Neural crest cell (in vitro differentiated cells): Measurements from ENCODE around the gene PCSK4. TPM values are rescaled to one million over a fixed set of nuclear protein-coding genes. Genes with fewer than 3 reads are reported as not detected.
"Not testable (repeated sequence)": the region's sequence is repeated elsewhere in the genome, so short reads cannot be mapped to it uniquely, and the experiment has no call there.

Source experiments
- DNase-seq: peaks from one replicate; pipeline ENCODE4 v3.0.0; 2021; ENCODE audit warnings: low read depth, mixed read lengths, low spot score
- H3K27ac Mint-ChIP-seq: one replicate; pipeline ENCODE4 v1.8.0; 2021; ENCODE audit warnings: mild to moderate bottlenecking, mixed read lengths; ENCODE audit not compliant: unreplicated experiment
- H3K27me3 Mint-ChIP-seq: 2 replicates; pipeline ENCODE4 v1.8.0; 2021; ENCODE audit warnings: low read depth, mild to moderate bottlenecking, mixed read lengths
- H3K36me3 Mint-ChIP-seq: 2 replicates; pipeline ENCODE4 v1.8.0; 2021; ENCODE audit warnings: low read depth, mild to moderate bottlenecking, mixed read lengths
- H3K4me1 Mint-ChIP-seq: 2 replicates; pipeline ENCODE4 v1.8.0; 2021; ENCODE audit warnings: mixed read lengths
- H3K4me3 Mint-ChIP-seq: one replicate; pipeline ENCODE4 v1.8.0; 2021; ENCODE audit warnings: mild to moderate bottlenecking, mixed read lengths
- H3K9me3 Mint-ChIP-seq: 2 replicates; pipeline ENCODE4 v1.8.0; 2021; ENCODE audit warnings: mixed read lengths
- total RNA-seq: library from RNA; stranded (reverse); gene quantifications from 2 replicates; pipeline ENCODE4 v1.2.1, GENCODE V29; 2021
- TF ChIP-seq, protein P1 (sequence below): fragments of 200-600 bp; sonication (generic); conservative IDR thresholded peaks from 2 replicates; pipeline ENCODE4 v1.5.0; 2021; ENCODE audit warnings: antibody characterized with exemption, mild to moderate bottlenecking

Gene PCSK4
- total RNA-seq, 1 donor from 2014 or later: 11.7 TPM

- peaks cover 20% of the 10 kb centered on the region for H3K27me3 Mint-ChIP-seq
- DNase-seq: no peak
- H3K27ac Mint-ChIP-seq: no peak overlapping the region
- H3K36me3 Mint-ChIP-seq: peaks cover 27% of the 10 kb centered on the region
- H3K9me3 Mint-ChIP-seq: no peaks in the 10 kb centered on the region
- TF ChIP-seq, protein P1, sequence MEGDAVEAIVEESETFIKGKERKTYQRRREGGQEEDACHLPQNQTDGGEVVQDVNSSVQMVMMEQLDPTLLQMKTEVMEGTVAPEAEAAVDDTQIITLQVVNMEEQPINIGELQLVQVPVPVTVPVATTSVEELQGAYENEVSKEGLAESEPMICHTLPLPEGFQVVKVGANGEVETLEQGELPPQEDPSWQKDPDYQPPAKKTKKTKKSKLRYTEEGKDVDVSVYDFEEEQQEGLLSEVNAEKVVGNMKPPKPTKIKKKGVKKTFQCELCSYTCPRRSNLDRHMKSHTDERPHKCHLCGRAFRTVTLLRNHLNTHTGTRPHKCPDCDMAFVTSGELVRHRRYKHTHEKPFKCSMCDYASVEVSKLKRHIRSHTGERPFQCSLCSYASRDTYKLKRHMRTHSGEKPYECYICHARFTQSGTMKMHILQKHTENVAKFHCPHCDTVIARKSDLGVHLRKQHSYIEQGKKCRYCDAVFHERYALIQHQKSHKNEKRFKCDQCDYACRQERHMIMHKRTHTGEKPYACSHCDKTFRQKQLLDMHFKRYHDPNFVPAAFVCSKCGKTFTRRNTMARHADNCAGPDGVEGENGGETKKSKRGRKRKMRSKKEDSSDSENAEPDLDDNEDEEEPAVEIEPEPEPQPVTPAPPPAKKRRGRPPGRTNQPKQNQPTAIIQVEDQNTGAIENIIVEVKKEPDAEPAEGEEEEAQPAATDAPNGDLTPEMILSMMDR: no peak
- peak overlapping the region; percentile 86 for H3K4me3 Mint-ChIP-seq
- H3K4me1 Mint-ChIP-seq: peaks cover 19% of the 10 kb centered on the region
These were observed 49.7 kb downstream of the PCSK4 start for GRCh38 chr19:1440418-1440801.

GRCh38 chr19:1439525-1440417, 50.4 kb downstream of the PCSK4 start:
- DNase-seq, H3K9me3 Mint-ChIP-seq: not testable (repeated sequence)
- Mint-ChIP-seq H3K27me3 (peaks cover 18% of the 10 kb centered on the region), H3K27ac (peak overlapping the region; percentile 90), H3K4me3 (peak overlapping the region; percentile 98), H3K36me3 (peaks cover 29% of the 10 kb centered on the region), H3K4me1 (peaks cover 22% of the 10 kb centered on the region)

DNA sequence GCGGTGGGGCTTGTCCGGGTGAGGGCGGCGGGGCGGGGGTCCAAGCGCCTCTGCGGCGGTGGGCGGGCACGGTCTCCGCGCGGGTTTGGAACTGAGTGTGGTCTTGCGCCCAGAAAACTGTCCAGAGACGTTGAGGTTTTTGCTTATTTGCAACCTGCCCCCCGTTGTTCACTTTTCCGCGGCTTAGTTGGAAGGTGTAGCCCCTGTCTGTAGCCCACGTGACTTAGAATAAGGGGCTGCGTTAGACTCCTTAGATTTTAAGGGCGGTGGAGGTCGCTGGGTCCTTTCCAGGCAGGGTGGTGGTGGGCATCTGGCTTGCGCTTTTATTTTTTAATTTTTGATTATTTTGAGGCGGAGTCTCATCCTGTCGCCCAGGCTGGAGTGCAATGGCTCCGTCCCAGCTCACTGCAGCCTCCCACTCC, 51.2 kb downstream of the PCSK4 start:
- peaks cover 29% of the 10 kb centered on the region for H3K36me3 Mint-ChIP-seq
- peak overlapping the region; percentile 98 for H3K27ac Mint-ChIP-seq
- H3K27me3 Mint-ChIP-seq: peaks cover 12% of the 10 kb centered on the region
- TF ChIP-seq, protein P1: no peak
- peak overlapping the region; percentile 98 for H3K4me3 Mint-ChIP-seq
- H3K9me3 Mint-ChIP-seq: no peaks in the 10 kb centered on the region
- peaks cover 22% of the 10 kb centered on the region for H3K4me1 Mint-ChIP-seq
- no peak for DNase-seq

DNA sequence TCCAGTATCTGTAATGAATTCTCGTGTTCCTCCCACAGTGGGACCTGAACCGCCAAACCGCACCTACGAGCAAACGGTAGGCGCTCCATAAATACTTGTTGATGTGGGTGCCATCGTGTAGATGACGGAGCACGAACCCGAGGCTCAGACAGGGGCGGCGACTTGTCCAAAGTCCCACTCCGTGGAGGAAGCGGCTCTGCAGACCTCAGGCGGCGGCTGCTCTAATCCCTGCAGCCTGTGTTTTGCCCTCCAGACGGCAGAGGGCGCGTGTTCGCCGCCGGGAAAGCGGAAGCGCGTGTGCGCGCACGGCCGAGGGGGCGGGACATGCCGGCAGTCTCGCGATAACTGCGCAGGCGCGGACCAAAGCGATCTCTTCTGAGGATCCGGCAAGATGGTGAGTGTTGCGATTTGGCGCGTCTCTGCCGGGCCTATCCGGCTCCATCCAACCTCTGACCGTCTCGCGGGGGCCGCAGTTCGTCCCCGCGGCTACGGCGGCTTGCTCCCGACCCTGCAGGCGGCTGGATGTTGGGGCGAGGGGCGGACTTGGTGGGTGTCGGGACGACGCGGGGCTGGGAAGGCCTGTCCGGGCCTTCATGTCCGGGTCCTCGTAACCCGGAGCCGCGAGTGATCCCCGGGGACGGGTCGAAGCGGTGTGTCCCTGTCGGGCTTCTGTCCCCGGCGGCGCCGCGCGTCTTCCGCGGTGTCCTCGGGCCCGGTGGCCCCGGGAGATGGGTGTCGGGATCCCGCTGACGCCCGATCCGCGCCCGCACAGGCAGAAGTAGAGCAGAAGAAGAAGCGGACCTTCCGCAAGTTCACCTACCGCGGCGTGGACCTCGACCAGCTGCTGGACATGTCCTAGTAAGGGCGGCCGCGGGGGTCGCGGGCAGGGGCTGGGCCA, 51.9 kb downstream of the PCSK4 start, which contains the start of gene RPS15:
Gene RPS15, plus strand, starts transcription at position 362 of the 898 bp plus-strand sequence. Its CDS starts 30 bp downstream, at position 392.
- peaks cover 12% of the 10 kb centered on the region for H3K27me3 Mint-ChIP-seq
- H3K4me1 Mint-ChIP-seq: peaks cover 22% of the 10 kb centered on the region

DNA sequence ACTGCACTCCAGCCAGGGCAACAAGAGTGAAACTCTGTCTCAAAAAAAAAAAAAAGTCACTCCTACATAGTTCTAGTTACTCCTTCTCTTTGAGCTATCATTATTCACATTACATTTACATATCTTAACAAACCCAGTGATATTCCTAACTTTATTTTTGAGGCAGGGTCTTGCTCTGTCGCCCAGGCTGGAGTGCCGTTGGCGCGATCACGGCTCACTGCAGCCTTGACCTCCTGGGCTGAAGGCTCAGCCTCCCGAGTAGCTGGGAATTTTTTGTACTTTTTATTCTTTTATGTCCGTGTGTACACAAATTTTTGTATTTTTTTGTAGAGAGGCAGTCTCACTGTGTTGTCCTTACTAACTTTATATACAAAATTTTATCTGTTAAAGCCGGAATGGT, 52.5 kb downstream of the PCSK4 start:
- Mint-ChIP-seq H3K4me1 (peaks cover 19% of the 10 kb centered on the region), H3K4me3 (peak overlapping the region; percentile 98), H3K27me3 (peaks cover 9% of the 10 kb centered on the region), H3K9me3 (no peaks in the 10 kb centered on the region), H3K36me3 (peaks cover 27% of the 10 kb centered on the region), H3K27ac (no peak overlapping the region)
- DNase-seq: no peak
- TF ChIP-seq, protein P1: no peak

More for the DNA sequence above, 51.9 kb downstream of the PCSK4 start, which contains the start of gene RPS15:
- peak within 1 kb of the TSS; percentile 98 for H3K4me3 Mint-ChIP-seq
- DNase-seq: peak; percentile 95
- H3K27ac Mint-ChIP-seq: peak within 1 kb of the TSS; percentile 100
- peaks cover 29% of the 10 kb centered on the region for H3K36me3 Mint-ChIP-seq
- TF ChIP-seq, protein P1: peak; percentile 90
- no peaks in the 10 kb centered on the region for H3K9me3 Mint-ChIP-seq
